ENCODE results near the gene ITPRID1.
"Not testable (repeated sequence)": the region's sequence is repeated elsewhere in the genome, so short reads cannot be mapped to it uniquely, and the experiment has no call there.

ITPRID1 gene

DNA sequence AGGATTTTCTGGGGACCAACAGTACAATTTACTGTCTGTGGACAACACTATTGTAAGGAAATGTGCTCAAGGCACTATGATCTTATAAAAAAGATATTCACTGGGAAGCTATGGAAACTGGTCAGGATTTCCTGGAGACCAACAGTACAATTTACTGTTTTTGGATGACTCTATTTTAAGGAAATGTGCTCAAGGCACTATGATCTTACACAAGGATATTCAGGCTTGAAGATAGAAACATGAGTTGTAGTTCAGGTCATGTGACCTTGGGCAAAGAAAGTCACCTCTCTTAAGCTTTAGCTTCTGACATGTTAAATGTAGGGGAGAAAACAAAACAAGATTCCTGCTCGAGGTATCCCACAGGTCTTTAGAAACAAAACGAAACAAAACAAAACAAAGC lies 1.7 kb upstream of the ITPRID1 start:
- Histone ChIP-seq H3K9me3 (ENCODE audit: insufficient read depth, low read length) (peaks cover 14% of the 10 kb centered on the region; the same call in 1 of the 2 replicates), H3K27me3 (ENCODE audit: insufficient read depth, insufficient read length) (no peaks in the 10 kb centered on the region), H3K9ac (ENCODE audit: insufficient read length, low read depth) (no peak overlapping the region), H3K4me1 (ENCODE audit: insufficient read depth, insufficient read length) (no peaks in the 10 kb centered on the region), H3K4me3 (ENCODE audit: insufficient read length, low read depth) (no peak overlapping the region), H3K36me3 (ENCODE audit: insufficient read depth, insufficient read length, low read length) (no peaks in the 10 kb centered on the region)
- TF ChIP-seq YY1 (IDR thresholded peaks at IDR 0.05; ENCODE audit: insufficient read depth, insufficient read length) (no peak), SUZ12 (IDR thresholded peaks at IDR 0.05; ENCODE audit: extremely low read depth, insufficient read depth, insufficient read length) (no peak), ZNF274 (IDR thresholded peaks at IDR 0.05; ENCODE audit: low read depth, low read length) (no peak)
- DNase-seq (ENCODE audit: low read depth, low spot score) = no peak

- DNase-seq (ENCODE audit: low read depth, low spot score) = no peak
- Histone ChIP-seq H3K4me1 (ENCODE audit: insufficient read depth, insufficient read length) (no peaks in the 10 kb centered on the region), H3K4me3 (ENCODE audit: insufficient read length, low read depth) (no peak overlapping the region)
Measured at GRCh38 chr7:31516680-31517502, 3.0 kb downstream of the ITPRID1 start.

GRCh38 chr7:31517513-31517912 lies 3.6 kb downstream of the ITPRID1 start:
- Histone ChIP-seq H3K9me3 (ENCODE audit: insufficient read depth, low read length) (peaks cover 8% of the 10 kb centered on the region; the same call in 1 of the 2 replicates), H3K4me3 (ENCODE audit: insufficient read length, low read depth) (no peak overlapping the region), H3K36me3 (ENCODE audit: insufficient read depth, insufficient read length, low read length) (no peaks in the 10 kb centered on the region), H3K27me3 (ENCODE audit: insufficient read depth, insufficient read length) (no peaks in the 10 kb centered on the region), H3K9ac (ENCODE audit: insufficient read length, low read depth) (no peak overlapping the region), H3K4me1 (ENCODE audit: insufficient read depth, insufficient read length) (no peaks in the 10 kb centered on the region)
- no peak for TF ChIP-seq ZNF274 (IDR thresholded peaks at IDR 0.05; ENCODE audit: low read depth, low read length)
- TF ChIP-seq YY1 (IDR thresholded peaks at IDR 0.05; ENCODE audit: insufficient read depth, insufficient read length) = no peak
- no peak for TF ChIP-seq SUZ12 (IDR thresholded peaks at IDR 0.05; ENCODE audit: extremely low read depth, insufficient read depth, insufficient read length)
- no peak for DNase-seq (ENCODE audit: low read depth, low spot score)

More at GRCh38 chr7:31516680-31517502, 3.0 kb downstream of the ITPRID1 start:
- no peak overlapping the region for H3K9ac ChIP-seq (ENCODE audit: insufficient read length, low read depth)
- no peak for TF ChIP-seq SUZ12 (IDR thresholded peaks at IDR 0.05; ENCODE audit: extremely low read depth, insufficient read depth, insufficient read length)
- TF ChIP-seq ZNF274 (IDR thresholded peaks at IDR 0.05; ENCODE audit: low read depth, low read length) = no peak
- no peak for TF ChIP-seq YY1 (IDR thresholded peaks at IDR 0.05; ENCODE audit: insufficient read depth, insufficient read length)
- H3K36me3 ChIP-seq (ENCODE audit: insufficient read depth, insufficient read length, low read length) = no peaks in the 10 kb centered on the region
- H3K9me3 ChIP-seq (ENCODE audit: insufficient read depth, low read length) = peaks cover 8% of the 10 kb centered on the region; the same call in 1 of the 2 replicates
- no peaks in the 10 kb centered on the region for H3K27me3 ChIP-seq (ENCODE audit: insufficient read depth, insufficient read length)

DNA sequence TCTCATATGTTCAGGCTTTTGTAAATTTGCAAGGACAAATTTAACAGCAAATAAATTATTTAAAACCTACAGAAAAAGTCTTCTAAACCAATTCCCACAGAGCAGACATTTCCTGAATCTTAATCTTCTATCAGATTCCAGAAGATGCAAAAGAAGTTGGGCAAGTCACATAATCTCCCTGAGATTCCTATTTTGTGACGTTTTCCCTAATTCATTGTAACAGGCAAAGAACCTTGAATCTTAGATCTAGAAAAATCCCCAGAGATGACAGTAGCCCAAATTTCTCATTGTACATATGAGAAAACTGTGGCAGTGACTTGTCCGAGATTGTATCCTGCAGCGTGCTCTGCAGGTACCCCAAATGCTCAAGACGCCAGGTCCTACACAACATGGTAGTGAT lies 4.9 kb downstream of the ITPRID1 start:
- Histone ChIP-seq H3K9me3 (ENCODE audit: insufficient read depth, low read length) (peaks cover 8% of the 10 kb centered on the region; the same call in 1 of the 2 replicates), H3K4me1 (ENCODE audit: insufficient read depth, insufficient read length) (no peaks in the 10 kb centered on the region), H3K27me3 (ENCODE audit: insufficient read depth, insufficient read length) (no peaks in the 10 kb centered on the region), H3K36me3 (ENCODE audit: insufficient read depth, insufficient read length, low read length) (no peaks in the 10 kb centered on the region), H3K4me3 (ENCODE audit: insufficient read length, low read depth) (no peak overlapping the region), H3K9ac (ENCODE audit: insufficient read length, low read depth) (no peak overlapping the region)
- TF ChIP-seq ZNF274 (IDR thresholded peaks at IDR 0.05; ENCODE audit: low read depth, low read length) (no peak), SUZ12 (IDR thresholded peaks at IDR 0.05; ENCODE audit: extremely low read depth, insufficient read depth, insufficient read length) (no peak), YY1 (IDR thresholded peaks at IDR 0.05; ENCODE audit: insufficient read depth, insufficient read length) (no peak)
- DNase-seq (ENCODE audit: low read depth, low spot score) = no peak

- DNase-seq (ENCODE audit: low read depth, low spot score) = no peak
- H3K36me3 ChIP-seq (ENCODE audit: insufficient read depth, insufficient read length, low read length) = no peaks in the 10 kb centered on the region
- TF ChIP-seq SUZ12 (IDR thresholded peaks at IDR 0.05; ENCODE audit: extremely low read depth, insufficient read depth, insufficient read length) = no peak
- TF ChIP-seq ZNF274 (IDR thresholded peaks at IDR 0.05; ENCODE audit: low read depth, low read length) = no peak
- TF ChIP-seq YY1 (IDR thresholded peaks at IDR 0.05; ENCODE audit: insufficient read depth, insufficient read length) = no peak
- H3K27me3 ChIP-seq (ENCODE audit: insufficient read depth, insufficient read length) = no peaks in the 10 kb centered on the region
- no peaks in the 10 kb centered on the region for H3K4me1 ChIP-seq (ENCODE audit: insufficient read depth, insufficient read length)
- H3K9ac ChIP-seq (ENCODE audit: insufficient read length, low read depth) = no peak overlapping the region
- H3K9me3 ChIP-seq (ENCODE audit: insufficient read depth, low read length) = peaks cover 4% of the 10 kb centered on the region; the same call in 1 of the 2 replicates
- no peak overlapping the region for H3K4me3 ChIP-seq (ENCODE audit: insufficient read length, low read depth)
Measured at GRCh38 chr7:31521336-31522010, 7.6 kb downstream of the ITPRID1 start.

DNA sequence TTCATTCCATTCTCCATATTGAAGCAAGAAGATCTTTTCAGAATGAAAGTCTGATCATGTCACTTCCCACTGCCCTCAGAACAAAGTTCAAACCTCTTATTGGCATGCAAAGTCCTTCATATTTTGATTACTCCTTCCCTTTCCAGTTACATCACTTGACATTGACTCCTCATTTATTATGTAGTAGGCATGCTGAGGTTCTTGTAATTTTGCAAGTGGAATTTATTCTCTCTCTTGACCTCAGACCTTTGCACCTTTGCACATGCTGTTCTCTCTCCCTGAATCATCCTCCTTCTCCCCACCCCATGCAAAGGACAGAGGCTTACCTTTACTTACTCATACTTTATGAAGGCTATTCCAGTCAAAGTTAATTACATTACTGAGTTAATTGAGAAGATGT lies 13.0 kb downstream of the ITPRID1 start:
- no peak for TF ChIP-seq YY1 (IDR thresholded peaks at IDR 0.05; ENCODE audit: insufficient read depth, insufficient read length)
- TF ChIP-seq ZNF274 (IDR thresholded peaks at IDR 0.05; ENCODE audit: low read depth, low read length) = no peak
- no peak for TF ChIP-seq SUZ12 (IDR thresholded peaks at IDR 0.05; ENCODE audit: extremely low read depth, insufficient read depth, insufficient read length)
- no peak for DNase-seq (ENCODE audit: low read depth, low spot score)

DNA sequence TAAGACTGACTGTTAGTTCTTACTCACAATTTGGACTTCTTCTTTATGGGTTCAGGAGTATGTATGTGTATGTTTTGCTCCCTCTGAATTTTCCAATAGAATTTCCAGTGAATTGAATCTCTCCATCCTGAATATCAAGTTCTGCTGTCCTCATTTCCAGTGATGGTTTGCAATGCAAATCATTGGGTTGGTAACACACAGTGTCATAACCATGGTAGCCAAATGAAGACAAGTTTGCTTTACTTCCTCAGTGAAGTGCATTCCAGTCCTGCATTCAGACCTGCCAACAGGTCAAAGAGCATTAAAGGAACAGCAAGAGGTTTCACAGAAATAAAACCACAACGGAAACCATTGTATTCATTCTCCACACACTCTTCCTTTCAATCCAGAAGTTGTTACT lies 15.2 kb downstream of the ITPRID1 start:
- DNase-seq (ENCODE audit: low read depth, low spot score) = no peak
- Histone ChIP-seq H3K4me1 (ENCODE audit: insufficient read depth, insufficient read length) (no peaks in the 10 kb centered on the region), H3K36me3 (ENCODE audit: insufficient read depth, insufficient read length, low read length) (no peaks in the 10 kb centered on the region), H3K4me3 (ENCODE audit: insufficient read length, low read depth) (no peak overlapping the region), H3K27me3 (ENCODE audit: insufficient read depth, insufficient read length) (no peaks in the 10 kb centered on the region), H3K9me3 (ENCODE audit: insufficient read depth, low read length) (no peaks in the 10 kb centered on the region), H3K9ac (ENCODE audit: insufficient read length, low read depth) (no peak overlapping the region)
- TF ChIP-seq ZNF274 (IDR thresholded peaks at IDR 0.05; ENCODE audit: low read depth, low read length) (no peak), YY1 (IDR thresholded peaks at IDR 0.05; ENCODE audit: insufficient read depth, insufficient read length) (no peak), SUZ12 (IDR thresholded peaks at IDR 0.05; ENCODE audit: extremely low read depth, insufficient read depth, insufficient read length) (no peak)

More for the DNA sequence above, 13.0 kb downstream of the ITPRID1 start:
- H3K4me1 ChIP-seq (ENCODE audit: insufficient read depth, insufficient read length) = no peaks in the 10 kb centered on the region
- H3K9ac ChIP-seq (ENCODE audit: insufficient read length, low read depth) = no peak overlapping the region
- H3K36me3 ChIP-seq (ENCODE audit: insufficient read depth, insufficient read length, low read length) = no peaks in the 10 kb centered on the region
- H3K4me3 ChIP-seq (ENCODE audit: insufficient read length, low read depth) = no peak overlapping the region
- H3K9me3 ChIP-seq (ENCODE audit: insufficient read depth, low read length) = no peaks in the 10 kb centered on the region
- H3K27me3 ChIP-seq (ENCODE audit: insufficient read depth, insufficient read length) = no peaks in the 10 kb centered on the region

DNA sequence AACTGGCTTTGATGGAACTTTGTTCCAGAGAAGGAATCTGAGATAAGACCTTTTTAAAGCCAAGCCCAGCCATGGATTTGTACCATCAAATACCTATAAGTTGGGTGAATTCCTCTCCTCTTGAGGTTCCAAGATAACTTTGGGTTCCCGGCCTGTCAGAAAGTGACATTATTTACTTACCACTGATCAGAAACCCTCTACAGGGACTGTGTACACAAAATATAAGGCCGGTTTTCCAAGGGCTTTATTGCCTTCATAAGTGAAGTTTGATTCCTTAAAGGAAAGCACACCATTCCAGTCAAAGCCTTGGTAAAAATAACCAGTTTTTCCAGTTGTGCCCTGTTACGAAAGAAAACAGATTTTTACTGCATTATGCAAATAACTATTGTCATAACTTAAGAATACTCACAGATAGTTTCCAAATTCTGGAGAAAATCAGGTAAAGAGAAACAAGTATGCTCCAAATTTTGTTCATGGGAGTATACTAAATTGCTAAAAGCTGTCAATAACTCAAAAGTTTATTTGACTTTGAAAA lies 26.8 kb downstream of the ITPRID1 start:
- H3K27me3 ChIP-seq (ENCODE audit: insufficient read depth, insufficient read length); H3K36me3 ChIP-seq (ENCODE audit: insufficient read depth, insufficient read length, low read length); H3K4me3 ChIP-seq (ENCODE audit: insufficient read length, low read depth); DNase-seq (ENCODE audit: low read depth, low spot score); H3K9ac ChIP-seq (ENCODE audit: insufficient read length, low read depth); H3K4me1 ChIP-seq (ENCODE audit: insufficient read depth, insufficient read length): not testable (repeated sequence)
- H3K9me3 ChIP-seq (ENCODE audit: insufficient read depth, low read length) = peaks cover 24% of the 10 kb centered on the region

Data from NT2/D1 (cell line).